Measurements from ENCODE around the gene SREBF1.

DNA sequence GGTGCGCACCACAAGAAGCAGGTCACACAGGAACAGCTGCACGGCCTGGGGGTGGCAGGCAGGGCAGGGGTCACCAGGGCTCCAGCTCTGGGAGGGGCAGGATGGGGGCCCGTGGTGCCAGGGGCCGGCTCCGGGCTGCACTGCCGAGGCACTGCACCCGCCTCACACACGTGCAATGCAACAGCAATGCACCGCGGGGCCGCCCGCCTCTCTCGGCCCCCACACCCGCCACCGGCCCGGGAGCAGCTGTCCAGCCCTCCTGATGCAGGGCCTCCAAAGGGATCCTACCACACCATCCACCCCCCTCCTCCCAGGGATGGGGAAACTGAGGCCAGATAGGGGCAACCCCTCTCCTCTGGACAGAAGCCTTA, 23.1 kb downstream of the SREBF1 start:
- TF ChIP-seq, protein P1, sequence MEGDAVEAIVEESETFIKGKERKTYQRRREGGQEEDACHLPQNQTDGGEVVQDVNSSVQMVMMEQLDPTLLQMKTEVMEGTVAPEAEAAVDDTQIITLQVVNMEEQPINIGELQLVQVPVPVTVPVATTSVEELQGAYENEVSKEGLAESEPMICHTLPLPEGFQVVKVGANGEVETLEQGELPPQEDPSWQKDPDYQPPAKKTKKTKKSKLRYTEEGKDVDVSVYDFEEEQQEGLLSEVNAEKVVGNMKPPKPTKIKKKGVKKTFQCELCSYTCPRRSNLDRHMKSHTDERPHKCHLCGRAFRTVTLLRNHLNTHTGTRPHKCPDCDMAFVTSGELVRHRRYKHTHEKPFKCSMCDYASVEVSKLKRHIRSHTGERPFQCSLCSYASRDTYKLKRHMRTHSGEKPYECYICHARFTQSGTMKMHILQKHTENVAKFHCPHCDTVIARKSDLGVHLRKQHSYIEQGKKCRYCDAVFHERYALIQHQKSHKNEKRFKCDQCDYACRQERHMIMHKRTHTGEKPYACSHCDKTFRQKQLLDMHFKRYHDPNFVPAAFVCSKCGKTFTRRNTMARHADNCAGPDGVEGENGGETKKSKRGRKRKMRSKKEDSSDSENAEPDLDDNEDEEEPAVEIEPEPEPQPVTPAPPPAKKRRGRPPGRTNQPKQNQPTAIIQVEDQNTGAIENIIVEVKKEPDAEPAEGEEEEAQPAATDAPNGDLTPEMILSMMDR (IDR thresholded peaks at IDR 0.05): no peak
- no peak for TF ChIP-seq POLR2A (IDR thresholded peaks at IDR 0.05)
